RWPE2 (cell line): ENCODE measurements around the gene CACYBP.
A peak's percentile ranks its signal among the peaks of the same experiment; 100 is the strongest.

Experiments used
- ATAC-seq: fragments of 200-7000 bp; cut with Tn5 transposase; 3 replicates; pipeline ENCODE4 v1.9.1; 2021; ENCODE audit warnings: low read depth
- DNase-seq: peaks from one replicate; pipeline ENCODE4 v3.0.0-alpha.2; 2020; ENCODE audit warnings: low spot score
- H3K27ac ChIP-seq: fragments of 450-650 bp; 2 replicates; pipeline ENCODE4 v1.5.1; 2017; ENCODE audit warnings: mild to moderate bottlenecking; ENCODE audit not compliant: poor library complexity, severe bottlenecking
- H3K27me3 ChIP-seq: fragments of 250-450 bp; sonication (Bioruptor Pico); 2 replicates; pipeline ENCODE4 v1.5.1; 2021; ENCODE audit warnings: mild to moderate bottlenecking, moderate library complexity; ENCODE audit not compliant: insufficient read depth, poor library complexity, severe bottlenecking
- H3K36me3 ChIP-seq: fragments of 250-450 bp; sonication (Bioruptor Pico); 2 replicates; pipeline ENCODE4 v1.5.1; 2020; ENCODE audit warnings: low read depth, mild to moderate bottlenecking, moderate library complexity
- H3K4me1 ChIP-seq: fragments of 250-450 bp; sonication (Bioruptor Pico); 2 replicates; pipeline ENCODE4 v1.5.1; 2021; ENCODE audit warnings: mild to moderate bottlenecking, moderate library complexity; ENCODE audit not compliant: insufficient read depth, poor library complexity, severe bottlenecking
- H3K4me3 ChIP-seq: fragments of 250-450 bp; sonication (Bioruptor Pico); 2 replicates; pipeline ENCODE4 v1.5.1; 2021; ENCODE audit warnings: mild to moderate bottlenecking, moderate library complexity; ENCODE audit not compliant: severe bottlenecking
- H3K9me3 ChIP-seq: fragments of 250-450 bp; sonication (Bioruptor Pico); 2 replicates; pipeline ENCODE4 v1.5.1; 2021; ENCODE audit warnings: mild to moderate bottlenecking, moderate library complexity; ENCODE audit not compliant: severe bottlenecking
- TF ChIP-seq, protein P1 (sequence below): fragments of 450-650 bp; IDR thresholded peaks from one replicate; pipeline ENCODE4 v1.5.1; 2017; ENCODE audit warnings: mild to moderate bottlenecking, moderate library complexity; ENCODE audit not compliant: poor library complexity, severe bottlenecking

The CACYBP gene

DNA sequence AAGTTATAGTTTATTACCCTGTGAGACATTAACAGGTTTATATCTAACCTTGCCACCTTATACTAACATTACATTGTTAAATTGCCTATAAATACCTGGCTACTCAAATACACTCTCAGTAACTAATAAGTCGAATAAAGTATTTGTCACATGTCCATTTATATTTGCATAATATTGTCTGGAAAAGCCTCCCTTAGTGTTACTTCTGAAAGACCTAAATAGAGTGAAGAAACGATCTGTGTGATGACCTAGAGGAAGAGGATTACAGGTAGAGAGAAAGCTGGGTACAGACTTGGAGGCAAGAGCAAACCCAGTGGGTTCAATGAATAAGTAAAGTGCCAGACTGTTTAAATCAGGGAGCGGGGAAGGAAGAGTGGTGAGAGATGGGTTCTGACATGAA, 2.7 kb upstream of the CACYBP start:
- no peaks in the 10 kb centered on the region for H3K27me3 ChIP-seq
- TF ChIP-seq, protein P1, sequence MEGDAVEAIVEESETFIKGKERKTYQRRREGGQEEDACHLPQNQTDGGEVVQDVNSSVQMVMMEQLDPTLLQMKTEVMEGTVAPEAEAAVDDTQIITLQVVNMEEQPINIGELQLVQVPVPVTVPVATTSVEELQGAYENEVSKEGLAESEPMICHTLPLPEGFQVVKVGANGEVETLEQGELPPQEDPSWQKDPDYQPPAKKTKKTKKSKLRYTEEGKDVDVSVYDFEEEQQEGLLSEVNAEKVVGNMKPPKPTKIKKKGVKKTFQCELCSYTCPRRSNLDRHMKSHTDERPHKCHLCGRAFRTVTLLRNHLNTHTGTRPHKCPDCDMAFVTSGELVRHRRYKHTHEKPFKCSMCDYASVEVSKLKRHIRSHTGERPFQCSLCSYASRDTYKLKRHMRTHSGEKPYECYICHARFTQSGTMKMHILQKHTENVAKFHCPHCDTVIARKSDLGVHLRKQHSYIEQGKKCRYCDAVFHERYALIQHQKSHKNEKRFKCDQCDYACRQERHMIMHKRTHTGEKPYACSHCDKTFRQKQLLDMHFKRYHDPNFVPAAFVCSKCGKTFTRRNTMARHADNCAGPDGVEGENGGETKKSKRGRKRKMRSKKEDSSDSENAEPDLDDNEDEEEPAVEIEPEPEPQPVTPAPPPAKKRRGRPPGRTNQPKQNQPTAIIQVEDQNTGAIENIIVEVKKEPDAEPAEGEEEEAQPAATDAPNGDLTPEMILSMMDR, result no peak
- ATAC-seq (no peak), DNase-seq (no peak)
- H3K9me3 ChIP-seq, result no peaks in the 10 kb centered on the region
- H3K4me3 ChIP-seq, result no peak overlapping the region
- H3K36me3 ChIP-seq, result 0 out of 2 replicates have a peak, but pooled peaks cover 3% of the 10 kb centered on the region
- H3K27ac ChIP-seq, result no peak overlapping the region
- peaks cover 6% of the 10 kb centered on the region for H3K4me1 ChIP-seq

DNA sequence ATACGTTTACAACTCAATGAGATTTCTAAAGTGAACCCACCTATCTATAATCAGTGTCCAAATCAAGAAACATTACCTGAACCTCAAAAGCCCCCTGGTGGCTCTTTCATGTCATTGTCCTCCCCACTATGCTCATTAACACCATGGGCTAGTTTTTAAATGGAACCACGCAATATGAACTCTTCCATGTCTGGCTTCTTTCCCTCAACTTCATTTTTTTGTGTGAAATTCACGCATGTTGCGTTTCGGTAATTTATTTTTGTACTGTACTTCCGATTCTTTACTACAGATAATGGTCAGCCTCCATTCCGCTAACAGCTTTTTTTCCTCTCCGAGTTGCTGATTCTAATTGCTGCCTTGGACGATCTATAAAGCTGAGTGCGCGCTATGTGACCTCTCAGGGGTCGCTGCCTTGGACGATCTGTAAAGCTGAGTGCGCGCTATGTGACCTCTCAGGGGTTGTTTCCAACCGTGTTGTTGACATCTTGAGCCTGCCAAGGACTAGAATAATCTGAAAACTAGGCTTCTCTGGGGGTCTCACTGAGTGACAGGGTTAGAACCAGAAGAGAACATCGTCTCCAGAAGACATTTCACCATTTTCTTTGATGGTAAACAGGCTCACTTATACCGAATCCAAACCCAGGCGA, 1.1 kb upstream of the CACYBP start:
- Histone ChIP-seq H3K27ac (peak overlapping the region; percentile 81), H3K27me3 (no peaks in the 10 kb centered on the region), H3K4me1 (peaks cover 9% of the 10 kb centered on the region), H3K9me3 (no peaks in the 10 kb centered on the region), H3K4me3 (peak overlapping the region; percentile 52), H3K36me3 (no peaks in the 10 kb centered on the region)
- no peak for DNase-seq
- TF ChIP-seq, protein P1, result peak; percentile 81
- peak; percentile 16; the same call in 1 of the 3 replicates for ATAC-seq

DNA sequence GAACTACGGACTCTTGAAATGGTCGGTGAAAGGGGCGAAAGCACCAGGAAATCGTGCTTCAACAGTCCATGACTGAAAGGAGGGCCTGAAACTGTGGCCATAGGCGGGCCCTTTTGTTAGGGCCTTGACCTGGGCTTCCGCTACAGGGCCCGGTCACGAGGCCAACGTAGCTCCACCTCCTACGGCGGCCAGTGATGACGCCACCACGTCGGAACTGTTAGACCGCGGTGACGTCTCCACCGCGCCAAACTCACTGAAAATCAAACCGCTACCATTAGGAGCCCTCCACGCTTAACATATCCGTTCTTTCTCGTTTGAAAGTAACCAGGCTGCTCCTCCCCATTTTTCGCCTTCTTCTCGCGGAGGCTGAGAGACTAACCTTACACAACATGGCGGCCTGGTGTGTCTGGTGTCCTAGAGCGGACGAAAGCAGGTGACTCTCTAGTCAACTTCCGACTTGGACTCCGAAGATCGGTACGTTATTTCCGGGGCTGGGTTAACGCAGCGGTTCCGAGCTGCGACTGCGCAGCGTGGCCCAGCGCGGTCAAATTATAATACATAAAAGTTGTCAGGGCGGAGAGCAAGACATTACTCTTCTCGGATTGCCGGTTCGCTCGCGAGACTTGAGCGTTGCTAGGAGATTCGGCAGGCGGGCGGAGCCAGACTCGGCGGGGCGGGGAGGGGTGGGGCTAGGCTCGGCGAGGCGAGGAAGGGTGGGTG, 371 bp upstream of the CACYBP start:
- H3K9me3 ChIP-seq, result no peaks in the 10 kb centered on the region
- H3K4me1 ChIP-seq, result peaks cover 9% of the 10 kb centered on the region
- TF ChIP-seq, protein P1, result no peak
- H3K4me3 ChIP-seq, result peak overlapping the region; percentile 52
- ATAC-seq, result peak; percentile 84
- H3K27me3 ChIP-seq, result no peaks in the 10 kb centered on the region
- peak overlapping the region; percentile 81 for H3K27ac ChIP-seq
- DNase-seq, result peak; percentile 94
- peaks cover 4% of the 10 kb centered on the region for H3K36me3 ChIP-seq

DNA sequence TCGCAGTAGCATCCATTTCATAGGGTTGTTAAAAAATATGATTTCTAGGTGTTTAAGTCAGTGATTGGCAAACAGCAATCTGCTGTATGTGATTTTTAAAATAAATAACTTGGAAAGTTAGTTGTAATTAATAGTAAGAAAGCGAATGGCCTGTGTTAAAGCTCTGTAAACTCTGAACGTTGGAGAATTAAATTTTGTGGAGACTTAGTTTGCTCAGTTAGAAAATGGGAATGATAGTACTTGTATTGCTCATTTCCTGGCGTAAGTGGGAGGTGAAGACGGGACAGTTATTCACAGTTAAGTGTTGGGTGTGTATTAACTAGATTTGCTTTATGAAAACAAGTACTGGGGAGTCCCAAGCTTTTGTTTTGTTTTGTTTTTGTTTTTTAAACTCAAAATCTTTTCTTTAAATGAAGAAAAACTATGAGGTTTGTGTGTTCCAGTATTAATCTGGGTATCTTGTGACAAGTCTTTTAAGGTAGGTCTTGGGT, 995 bp downstream of the CACYBP start:
- H3K9me3 ChIP-seq, result no peaks in the 10 kb centered on the region
- H3K27ac ChIP-seq, result peak overlapping the region; percentile 81
- ATAC-seq (no peak), DNase-seq (no peak)
- TF ChIP-seq, protein P1, result no peak
- peaks cover 17% of the 10 kb centered on the region for H3K36me3 ChIP-seq
- H3K4me3 ChIP-seq, result peak overlapping the region; percentile 52
- no peaks in the 10 kb centered on the region for H3K27me3 ChIP-seq
- peaks cover 9% of the 10 kb centered on the region for H3K4me1 ChIP-seq
